SK-N-SH (cell line): ENCODE measurements around the gene CCS. TPM values are rescaled to one million over a fixed set of nuclear protein-coding genes. Genes with fewer than 3 reads are reported as not detected.

Experiments
- CTCF ChIA-PET: fragments of 300-600, 350-600 bp; formaldehyde crosslinking; extraction: SDS; loops from one replicate; lab custom pipeline; 2021; lab: Yijun Ruan, JAX
- POLR2A ChIA-PET: fragments of 350-600 bp; sonication (Branson Sonifier 250); formaldehyde crosslinking; extraction: SDS; loops from one replicate; lab custom pipeline; 2020; ENCODE audit warnings: antibody characterized with exemption, inconsistent platforms; lab: Yijun Ruan, JAX
- DNase-seq: peaks from one replicate; pipeline ENCODE4 v3.0.0; 2012
- H2AFZ ChIP-seq: fragments of 200-600 bp; sonication (generic); 2 replicates; pipeline ENCODE4 v1.8.1; 2016; ENCODE audit warnings: antibody characterized with exemption, mild to moderate bottlenecking, low read depth
- H3F3A ChIP-seq: fragments of 200-600 bp; sonication (generic); replicated peaks from 2 replicates; pipeline ENCODE3; 2016; ENCODE audit warnings: antibody characterized with exemption, mild to moderate bottlenecking; ENCODE audit not compliant: insufficient read depth
- H3K27ac ChIP-seq, 2 experiments: fragments of 200-500 bp in 1 of 2; fragments of 200-600 bp in 1 of 2; sonication (Bioruptor generic) in 1 of 2; sonication (generic), shearing (Covaris generic) in 1 of 2; 2 replicates each; pipeline versions ENCODE4 v1.5.1 to v1.6.1; 2014 to 2016; ENCODE audit warnings: low read depth in 2 of 2, inconsistent platforms in 1 of 2, low read length in 1 of 2, mild to moderate bottlenecking in 1 of 2, mixed read lengths in 1 of 2
- H3K27me3 ChIP-seq: fragments of 200-600 bp; sonication (generic), shearing (Covaris generic); 2 replicates; pipeline ENCODE4 v1.6.1; 2016; ENCODE audit warnings: mixed run types; ENCODE audit not compliant: insufficient read depth
- H3K36me3 ChIP-seq, 2 experiments: fragments of 200-500 bp in 1 of 2; fragments of 200-600 bp in 1 of 2; sonication (Bioruptor generic) in 1 of 2; sonication (generic) in 1 of 2; replicated peaks in 1 of 2; 2 replicates each; pipeline versions ENCODE3 to v1.5.1; 2014 to 2016; ENCODE audit warnings: low read length in 1 of 2, mild to moderate bottlenecking in 1 of 2; ENCODE audit not compliant: insufficient read depth in 2 of 2, control insufficient read depth in 1 of 2
- H3K4me1 ChIP-seq, 2 experiments: fragments of 200-500 bp in 1 of 2; fragments of 200-600 bp in 1 of 2; sonication (Bioruptor generic) in 1 of 2; sonication (generic), shearing (Covaris generic) in 1 of 2; 2 replicates each; pipeline versions ENCODE4 v1.5.1 to v1.6.1; 2014 to 2016; ENCODE audit warnings: low read depth in 1 of 2, low read length in 1 of 2, mixed run types in 1 of 2; ENCODE audit not compliant: insufficient read depth in 2 of 2, control insufficient read depth in 1 of 2
- H3K4me2 ChIP-seq: fragments of 200-600 bp; sonication (generic), shearing (Covaris generic); 2 replicates; pipeline ENCODE4 v1.6.1; 2017; ENCODE audit warnings: mixed run types
- H3K4me3 ChIP-seq, 2 experiments: fragments of 200-500 bp in 1 of 2; fragments of 200-600 bp in 1 of 2; sonication (Bioruptor generic) in 1 of 2; sonication (generic), shearing (Covaris generic) in 1 of 2; 2 replicates each; pipeline versions ENCODE4 v1.5.1 to v1.8.1; 2014 to 2016; ENCODE audit warnings: low read depth in 2 of 2, inconsistent platforms in 1 of 2, low read length in 1 of 2, mild to moderate bottlenecking in 1 of 2, mixed read lengths in 1 of 2, moderate library complexity in 1 of 2
- H3K79me2 ChIP-seq: fragments of 200-600 bp; sonication (generic); 2 replicates; pipeline ENCODE4 v1.8.1; 2017; ENCODE audit warnings: mild to moderate bottlenecking; ENCODE audit not compliant: insufficient read depth
- H3K9ac ChIP-seq: fragments of 200-600 bp; sonication (generic); 2 replicates; pipeline ENCODE4 v1.6.1; 2017; ENCODE audit warnings: mixed run types
- H3K9me2 ChIP-seq: fragments of 200-600 bp; sonication (generic); 2 replicates; pipeline ENCODE4 v1.6.1; 2017; ENCODE audit warnings: mixed run types
- H3K9me3 ChIP-seq: fragments of 200-600 bp; sonication (generic); 2 replicates; pipeline ENCODE4 v1.6.1; 2017; ENCODE audit warnings: mixed run types, mild to moderate bottlenecking, moderate library complexity
- H4K20me1 ChIP-seq: fragments of 200-600 bp; sonication (generic); 2 replicates; pipeline ENCODE4 v1.6.1; 2017; ENCODE audit warnings: mild to moderate bottlenecking, mixed run types; ENCODE audit not compliant: insufficient read depth
- CTCF ChIP-seq: fragments of 200-600 bp; sonication (generic); IDR thresholded peaks from 2 replicates; pipeline ENCODE4 v1.6.1; 2017; ENCODE audit warnings: antibody characterized with exemption, mild to moderate bottlenecking, moderate library complexity
- ELF1 ChIP-seq: IDR thresholded peaks from 2 replicates; pipeline ENCODE4 v1.4.0; 2012
- EP300 ChIP-seq, 2 experiments: IDR thresholded peaks; 2 replicates each; pipeline versions ENCODE4 v1.4.0 to v1.6.1; 2012; ENCODE audit warnings: borderline replicate concordance in 1 of 2, low read depth in 1 of 2, low read length in 1 of 2
- EZH2phosphoT487 ChIP-seq: fragments of 200-600 bp; sonication (generic); IDR thresholded peaks from 2 replicates; pipeline ENCODE4 v1.6.1; 2017; ENCODE audit warnings: low read depth, mixed run types, mild to moderate bottlenecking, antibody characterized with exemption, moderate library complexity, borderline replicate concordance
- FOXM1 ChIP-seq: IDR thresholded peaks from 2 replicates; pipeline ENCODE4 v1.4.0; 2012; ENCODE audit warnings: low read depth, mild to moderate bottlenecking
- JUND ChIP-seq: IDR thresholded peaks from 2 replicates; pipeline ENCODE4 v1.4.0; 2012
- MAX ChIP-seq: IDR thresholded peaks from 2 replicates; pipeline ENCODE4 v1.4.0; 2012; ENCODE audit warnings: low read depth
- MEF2A ChIP-seq: IDR thresholded peaks from 2 replicates; pipeline ENCODE4 v1.4.0; 2012; ENCODE audit warnings: low read depth, borderline replicate concordance
- NFIC ChIP-seq: IDR thresholded peaks from 2 replicates; pipeline ENCODE4 v1.4.0; 2012; ENCODE audit warnings: borderline replicate concordance
- POLR2AphosphoS5 ChIP-seq: IDR thresholded peaks from 2 replicates; pipeline ENCODE4 v1.6.1; 2012; ENCODE audit warnings: low read depth, low read length
- RCOR1 ChIP-seq: fragments of 150-350 bp; IDR thresholded peaks from 2 replicates; pipeline ENCODE4 v1.6.1; 2017; ENCODE audit warnings: antibody characterized with exemption, low read length
- REST ChIP-seq: IDR thresholded peaks from 2 replicates; pipeline ENCODE4 v1.6.1; 2012; ENCODE audit warnings: mild to moderate bottlenecking, low read depth, low read length, moderate library complexity
- RXRA ChIP-seq: IDR thresholded peaks from 2 replicates; pipeline ENCODE4 v1.4.0; 2012; ENCODE audit warnings: low read depth, mild to moderate bottlenecking, borderline replicate concordance
- TAF1 ChIP-seq: IDR thresholded peaks from 2 replicates; pipeline ENCODE4 v1.6.1; 2012; ENCODE audit warnings: low read depth, mild to moderate bottlenecking, low read length, moderate library complexity, borderline replicate concordance
- TCF12 ChIP-seq: IDR thresholded peaks from 2 replicates; pipeline ENCODE4 v1.4.0; 2012
- TEAD4 ChIP-seq: IDR thresholded peaks from 2 replicates; pipeline ENCODE4 v1.4.0; 2012; ENCODE audit warnings: mild to moderate bottlenecking, borderline replicate concordance; ENCODE audit not compliant: insufficient read depth
- WGBS: methylation state at CpG from one replicate; pipeline ENCODE4 v1.1.6; 2017; ENCODE audit warnings: low lambda C conversion rate; 5-methylcytosine and 5-hydroxymethylcytosine counted together
- polyA plus RNA-seq, 3 experiments: library from polyadenylated mRNA; depleted of rRNA; stranded (reverse); fragments of >200 nt; gene quantifications; 2 replicates each; pipeline ENCODE4 v1.2.3, GENCODE V29; 2012

CCS gene
- polyA plus RNA-seq, 1 of the 3 experiments (the other 2 are of a cell fraction) = 56.1 TPM

GRCh38 chr11:66591175-66591574 lies 1.8 kb upstream of the CCS start:
- DNase-seq = no peak
- Histone ChIP-seq H3K9me3 (no peaks in the 10 kb centered on the region), H3K4me1 (peaks cover 4 to 17% of the 10 kb centered on the region in 2 experiments; a peak in 1 of 4 replicates), H3K79me2 (peaks cover 18% of the 10 kb centered on the region), H3F3A (no peaks in the 10 kb centered on the region), H3K27me3 (no peaks in the 10 kb centered on the region), H3K9ac (no peak overlapping the region), H3K36me3 (no peaks in the 10 kb centered on the region), H4K20me1 (no peaks in the 10 kb centered on the region), H2AFZ (no peak overlapping the region), H3K4me2 (no peak overlapping the region), H3K4me3 (no peak overlapping the region), H3K9me2 (no peaks in the 10 kb centered on the region), H3K27ac (no peak overlapping the region)
- TF ChIP-seq TAF1 = no peak
- TF ChIP-seq JUND = no peak
- no peak for TF ChIP-seq CTCF
- no peak for TF ChIP-seq TEAD4
- no peak for TF ChIP-seq FOXM1
- TF ChIP-seq NFIC = no peak
- TF ChIP-seq RCOR1 = no peak
- no peak for TF ChIP-seq POLR2AphosphoS5
- no peak for TF ChIP-seq MAX
- TF ChIP-seq MEF2A = no peak
- TF ChIP-seq RXRA = no peak
- no peak for TF ChIP-seq REST
- no peak for TF ChIP-seq TCF12
- TF ChIP-seq EZH2phosphoT487 = no peak
- no peak for TF ChIP-seq EP300 (IDR thresholded peaks at IDR 0.05; ENCODE audit: borderline replicate concordance in 1 of 2, low read depth in 1 of 2, low read length in 1 of 2)
- TF ChIP-seq ELF1 = no peak
- WGBS = 33% methylated on average over 2 of the region's 2 CpGs
- POLR2A ChIA-PET = interaction anchor here (0.6 kb wide), 1 partner anchor 62 kb away, joined by 3 read pairs; no protein-coding TSS in a partner anchor
- CTCF ChIA-PET = interaction anchor here (0.7 to 3.4 kb wide), 6 partner anchors 10 to 87 kb away, joined by 3 to 14 read pairs (median 6); partner anchors contain the start of genes CTSF and RBM4B
